SKM-1 treated with dmso at 0.1 percent for 144 hours (cell line): ENCODE measurements around the gene H2AZ1.
"Not testable (repeated sequence)": the region's sequence is repeated elsewhere in the genome, so short reads cannot be mapped to it uniquely, and the experiment has no call there.

Experiments used
- DNase-seq: peaks from one replicate; lab custom pipeline; 2025; ENCODE audit not compliant: unreplicated experiment; lab: John Stamatoyannopoulos, UW

The H2AZ1 gene

DNA sequence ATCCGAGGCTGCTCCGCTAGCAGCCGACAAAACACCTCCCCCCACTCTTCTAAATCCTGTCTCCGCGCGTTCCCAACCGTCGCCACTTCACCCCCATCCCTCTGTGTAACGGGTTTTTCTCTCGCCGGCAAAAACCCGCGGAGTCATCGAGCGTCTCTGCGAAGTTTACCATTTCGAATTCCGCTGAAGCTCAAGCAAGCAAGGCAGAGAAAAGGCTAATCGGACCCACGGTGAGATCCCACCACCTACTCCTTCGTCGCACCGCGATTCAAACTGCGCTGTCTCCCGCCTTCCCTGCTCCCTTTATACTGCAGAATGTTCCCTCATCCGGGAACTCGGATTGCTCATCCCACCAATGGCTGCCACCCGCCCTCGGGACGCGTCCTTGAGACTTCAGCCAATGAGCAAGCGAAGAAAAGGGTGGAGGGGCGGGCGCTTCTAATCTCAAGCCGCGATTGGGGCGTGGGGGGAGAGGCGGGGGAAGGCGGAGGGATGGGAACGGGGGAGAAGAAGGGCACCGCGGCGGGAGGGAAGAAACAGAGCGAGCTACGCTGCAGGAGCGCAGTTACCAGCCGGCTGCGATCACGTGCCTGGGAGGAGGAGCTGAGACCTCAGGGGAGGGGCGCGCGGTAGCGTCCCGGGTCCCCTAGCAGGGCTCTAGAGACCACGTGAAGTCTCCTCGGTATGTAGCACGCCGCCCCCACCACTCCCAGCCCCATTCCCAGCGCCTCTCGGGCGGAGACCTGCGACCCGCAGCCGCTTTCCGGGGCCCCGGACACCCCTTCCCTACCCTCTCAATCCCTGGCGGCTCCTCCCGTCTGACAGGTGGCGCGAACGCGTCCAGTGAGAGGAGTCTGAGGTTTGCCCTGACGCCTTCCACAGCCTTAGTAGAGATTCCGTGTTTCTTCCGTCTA lies at the start of gene H2AZ1:
Gene H2AZ1, minus strand, starts transcription at position 277 of the 914 bp plus-strand sequence. Its CDS starts 105 bp downstream, at position 172.
- peak; percentile 98 for DNase-seq

DNA sequence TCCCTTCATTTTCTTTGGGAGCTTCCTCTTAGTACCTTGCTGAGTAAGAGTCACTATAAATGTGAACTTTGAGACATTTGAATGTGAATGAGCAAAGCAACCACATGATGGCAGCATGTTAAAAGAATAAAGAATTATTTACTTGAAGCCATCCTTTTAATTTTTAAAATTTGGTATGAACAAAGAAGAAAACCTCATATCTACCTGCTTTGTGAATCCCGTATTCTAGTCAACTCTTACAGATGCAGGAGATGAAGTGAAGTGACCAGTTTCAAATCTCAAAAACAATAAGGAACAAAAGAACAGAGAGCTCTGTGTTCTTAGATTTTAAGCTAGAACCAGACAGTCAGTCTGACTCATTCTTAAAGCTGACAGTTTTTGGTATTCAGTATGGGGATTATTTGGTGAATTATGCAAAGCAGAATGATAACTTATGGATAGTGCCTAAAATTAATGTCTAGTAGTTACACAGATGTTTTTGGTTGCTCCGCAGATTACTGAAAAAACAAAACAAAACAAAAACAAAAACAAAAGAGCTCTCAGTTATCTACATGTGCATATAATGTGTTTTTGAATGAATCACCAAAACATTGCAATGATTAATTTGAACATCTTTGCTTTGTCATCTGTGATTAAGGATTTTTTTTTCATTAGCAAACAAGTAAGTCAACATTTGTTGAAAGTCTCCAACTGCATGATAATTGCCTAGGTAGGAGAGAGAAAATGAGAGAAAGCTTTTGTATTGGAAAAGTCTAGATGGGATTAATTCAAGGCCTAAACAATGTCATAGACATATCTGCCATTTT lies 48.2 kb upstream of the H2AZ1 start:
- peak; percentile 24 for DNase-seq

GRCh38 chr4:99991741-99992140 lies 41.7 kb upstream of the H2AZ1 start:
- DNase-seq, result no peak

GRCh38 chr4:99987681-99988080 lies 37.6 kb upstream of the H2AZ1 start:
- no peak for DNase-seq

DNA sequence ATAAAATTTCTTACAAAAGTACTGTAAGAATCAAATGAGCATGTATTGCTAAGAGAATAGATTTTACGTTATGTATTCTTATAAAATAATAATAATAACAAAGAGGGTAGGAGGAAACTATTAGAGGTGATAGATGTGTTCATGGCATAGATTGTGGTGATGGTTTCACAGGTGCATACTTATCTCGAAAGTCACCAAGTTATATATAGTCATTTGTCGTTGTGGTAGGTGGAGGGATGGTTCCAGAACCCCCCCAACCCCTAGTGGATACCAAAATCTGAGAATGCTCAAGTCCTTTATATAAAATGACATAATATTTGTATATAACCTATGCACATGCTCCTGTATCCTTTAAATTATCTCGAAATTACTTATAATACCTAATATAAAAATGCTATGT lies 36.7 kb upstream of the H2AZ1 start:
- no peak for DNase-seq

- DNase-seq, result no peak
These were observed 33.3 kb upstream of the H2AZ1 start for GRCh38 chr4:99983289-99983943.

DNA sequence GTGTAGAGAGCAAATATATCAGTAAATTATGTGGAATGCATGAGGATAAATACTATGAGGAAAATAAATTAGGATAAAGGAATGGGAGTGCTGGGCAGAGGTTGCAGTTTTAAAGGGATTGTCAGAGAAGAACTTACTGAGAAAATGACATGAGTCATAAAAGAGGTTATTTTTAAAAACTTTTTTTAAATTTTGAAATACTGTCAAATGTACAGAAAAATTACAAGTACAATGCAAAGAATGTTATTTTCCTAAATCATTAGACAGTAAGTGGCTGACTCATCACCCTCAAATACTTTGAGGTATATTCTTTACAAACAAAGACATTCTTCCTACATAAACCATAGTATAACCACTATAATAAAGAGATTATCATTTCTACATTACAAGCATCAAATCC lies 29.8 kb upstream of the H2AZ1 start:
- no peak for DNase-seq

- DNase-seq, result no peak
These were observed 21.5 kb upstream of the H2AZ1 start for GRCh38 chr4:99971453-99972111.

DNA sequence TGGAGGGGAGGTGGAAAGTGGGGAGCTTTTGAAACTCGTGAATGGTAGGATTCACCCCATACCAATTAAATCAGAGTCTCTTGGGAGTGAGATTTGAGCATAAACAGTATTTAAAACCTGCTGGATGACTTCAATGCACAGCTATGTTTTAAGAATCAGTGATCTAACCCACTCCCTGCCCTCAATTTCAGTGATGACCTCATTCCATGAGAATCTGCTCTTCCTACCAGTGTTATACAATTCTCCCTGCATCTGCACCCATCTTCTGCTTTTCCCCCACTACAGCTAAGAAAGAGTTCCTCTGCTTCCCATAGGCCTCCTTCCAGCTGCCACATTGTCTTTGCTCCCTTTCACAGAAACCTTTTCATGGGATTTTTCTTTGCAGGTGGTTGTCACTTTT lies 18.3 kb upstream of the H2AZ1 start:
- DNase-seq, result no peak

- no peak for DNase-seq
These were observed 16.6 kb upstream of the H2AZ1 start for GRCh38 chr4:99966692-99967091.

DNA sequence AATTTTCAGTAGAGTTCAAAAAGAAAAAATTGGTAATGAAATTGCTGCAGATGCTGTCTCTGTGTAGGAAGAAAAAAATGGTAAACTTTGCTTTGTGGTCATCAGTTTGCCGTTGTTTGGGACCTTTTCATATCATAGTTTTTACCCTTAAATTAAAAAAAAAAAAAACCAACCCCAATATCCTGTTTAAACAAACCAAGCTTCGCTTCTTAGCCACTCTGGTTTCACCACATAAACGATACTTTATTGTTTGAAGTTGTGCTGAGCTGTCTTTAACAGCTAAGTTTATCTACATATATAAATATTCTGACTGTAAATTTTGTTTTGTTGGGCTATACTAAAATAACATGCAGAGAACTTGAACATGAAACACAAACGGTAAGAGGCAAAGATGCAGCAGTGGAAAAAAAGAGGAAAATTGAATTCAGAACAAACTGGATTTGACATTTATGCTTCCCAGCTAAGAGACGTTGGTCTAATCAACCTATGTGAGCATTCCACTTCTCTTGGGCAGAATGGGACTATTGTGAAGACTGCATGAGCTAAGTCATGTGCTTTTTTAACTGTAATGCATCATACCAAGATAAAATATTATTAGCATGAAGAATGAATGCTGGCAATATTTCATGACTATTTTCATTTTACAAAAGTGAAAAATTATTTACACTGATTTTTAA lies 15.7 kb upstream of the H2AZ1 start:
- no peak for DNase-seq

- no peak for DNase-seq
These were observed 15.1 kb upstream of the H2AZ1 start for GRCh38 chr4:99965173-99965572.

DNA sequence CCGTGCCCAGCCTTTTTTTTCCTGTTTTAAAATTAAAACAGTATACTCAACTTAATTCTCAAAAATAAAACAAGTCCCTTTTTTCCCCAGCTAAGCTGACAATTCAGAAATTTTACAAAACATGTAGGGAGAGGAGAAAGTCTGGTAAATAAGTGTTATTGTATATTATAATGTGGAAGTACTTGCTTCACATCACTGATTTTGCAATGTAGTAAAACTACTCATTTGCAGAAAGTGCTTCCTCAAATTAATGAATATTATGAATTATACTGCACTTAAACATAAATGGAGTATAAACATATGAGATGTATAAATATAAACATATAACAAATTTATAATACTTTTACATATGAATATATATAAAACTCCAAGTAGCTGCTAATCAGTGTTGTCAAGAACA lies 11.6 kb upstream of the H2AZ1 start:
- DNase-seq, result no peak

DNA sequence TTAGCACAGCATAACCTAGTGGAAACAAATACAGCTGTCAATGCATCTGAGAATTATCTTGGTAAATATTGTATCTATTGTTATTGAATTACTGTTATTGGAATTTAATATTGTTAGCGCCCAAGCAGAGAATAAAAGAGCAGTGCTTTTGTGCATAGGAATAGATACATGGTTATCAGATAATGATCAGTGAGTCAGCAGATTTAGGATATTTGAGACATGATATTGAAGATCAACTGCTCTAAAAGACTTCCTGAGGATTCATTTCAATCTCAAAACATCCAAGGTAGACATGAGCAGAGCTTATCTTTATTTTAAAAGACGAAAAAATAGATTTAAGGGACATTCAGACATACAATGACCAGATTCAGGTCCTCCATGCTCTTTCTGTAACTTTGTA lies 10.6 kb upstream of the H2AZ1 start:
- no peak for DNase-seq

- not testable (repeated sequence) for DNase-seq
These were observed 8.1 kb upstream of the H2AZ1 start for GRCh38 chr4:99958207-99958606.

DNA sequence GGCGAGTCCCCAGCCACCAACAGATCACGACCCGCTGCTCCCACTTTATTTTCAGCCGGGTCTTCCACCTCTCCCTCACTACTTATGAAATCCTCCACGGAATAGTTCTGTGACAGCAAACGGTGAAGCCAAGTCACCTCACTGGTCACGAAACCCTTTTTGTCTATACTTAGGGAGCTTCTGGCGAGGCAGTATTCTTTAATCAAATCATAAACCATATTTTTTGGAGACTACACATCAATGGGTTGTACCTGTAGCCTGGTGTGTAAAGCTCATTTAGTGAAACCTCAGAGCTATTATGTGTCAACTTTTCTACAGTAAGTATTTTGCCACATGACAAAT lies 809 bp upstream of the H2AZ1 start:
- DNase-seq, result no peak

- peak; percentile 90 for DNase-seq
These were observed 759 bp downstream of the H2AZ1 start for GRCh38 chr4:99949034-99949998.

GRCh38 chr4:99947608-99948007 lies 2.5 kb downstream of the H2AZ1 start:
- DNase-seq, result no peak

DNA sequence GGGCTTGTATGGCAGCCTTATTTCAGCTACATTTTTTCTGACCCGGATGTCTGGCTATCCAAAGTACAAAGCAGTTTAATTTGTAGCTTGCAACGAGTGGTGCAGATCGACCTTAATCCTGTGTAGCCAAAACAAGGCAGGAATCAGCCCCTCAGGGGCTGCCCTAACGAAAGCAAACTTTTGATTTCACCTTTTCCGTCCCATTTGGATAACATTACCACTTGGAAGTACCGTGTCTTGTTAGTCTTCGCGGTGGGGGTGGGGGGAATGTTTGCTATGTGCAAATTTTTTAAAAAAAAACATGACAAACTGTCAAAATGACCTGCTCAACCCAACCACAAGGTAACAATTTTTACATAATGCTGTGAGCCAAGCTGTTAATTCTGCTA lies 2.9 kb downstream of the H2AZ1 start:
- DNase-seq, result no peak
